K562 (cell line): ENCODE results near the gene IFNA8. TPM values are rescaled to one million over a fixed set of nuclear protein-coding genes. Genes with fewer than 3 reads are reported as not detected.

Experiments used
- ATAC-seq: fragments of 200-7000 bp; cut with Tn5 transposase; 3 replicates; pipeline ENCODE4 v1.9.1; 2020; ENCODE audit warnings: moderate library complexity
- BruUV-seq: library from RNA; stranded (reverse); fragments of 400-500 nt; replicated peaks from 2 replicates; lab custom pipeline; 2021; lab: Mats Ljungman, UMichigan
- CTCF ChIA-PET: fragments of 300-600 bp; formaldehyde crosslinking; extraction: SDS; loops from one replicate; lab custom pipeline; 2021; ENCODE audit warnings: low intra/inter-chr PET ratio; lab: Yijun Ruan, JAX
- POLR2A ChIA-PET: fragments of 300-600, 350-650 bp; sonication (Branson Sonifier 250); formaldehyde crosslinking; extraction: SDS; loops from one replicate; lab custom pipeline; 2021; ENCODE audit warnings: antibody characterized with exemption, inconsistent platforms; lab: Yijun Ruan, JAX
- DNase-seq, 4 experiments: peaks; one replicate each; pipeline versions ENCODE4 v3.0.0 to v3.0.0-alpha.2; 2011 to 2018; ENCODE audit warnings: low spot score in 3 of 4, mixed read lengths in 3 of 4; ENCODE audit errors: extremely low read depth in 1 of 4
- FAIRE-seq: peaks from 2 replicates; lab custom pipeline; 2011; peaks lifted over from hg19 to GRCh38; lab: Jason Lieb, UNC
- H2AFZ ChIP-seq: 2 replicates; pipeline ENCODE4 v1.6.0; 2011; ENCODE audit warnings: low read depth, low read length, control low read depth, inconsistent platforms
- H3K27ac ChIP-seq: fragments of 200-600 bp; 3 replicates; pipeline ENCODE4 v1.8.0; 2011; ENCODE audit warnings: low read depth, mild to moderate bottlenecking, control low read depth, inconsistent platforms, low read length, moderate library complexity, mixed read lengths; ENCODE audit errors: extremely low read depth
- H3K27me3 ChIP-seq, 2 experiments: fragments of 300-600 bp in 1 of 2; 2 replicates in 1 of 2; 3 replicates in 1 of 2; pipeline versions ENCODE4 v1.6.0 to v1.8.0; 2011; ENCODE audit warnings: inconsistent platforms in 2 of 2, low read length in 2 of 2, mild to moderate bottlenecking in 1 of 2, mixed read lengths in 1 of 2, moderate library complexity in 1 of 2; ENCODE audit not compliant: control insufficient read depth in 2 of 2, insufficient read depth in 2 of 2
- H3K36me3 ChIP-seq: fragments of 300-600 bp; 3 replicates; pipeline ENCODE4 v1.8.0; 2011; ENCODE audit warnings: mild to moderate bottlenecking, low read length, inconsistent platforms; ENCODE audit not compliant: control insufficient read depth, insufficient read depth
- H3K4me1 ChIP-seq, 2 experiments: fragments of 200-600 bp in 1 of 2; replicated peaks in 1 of 2; 2 replicates in 1 of 2; 3 replicates in 1 of 2; pipeline versions ENCODE4 v1.5.1 to v1.8.0; 2011; ENCODE audit warnings: inconsistent platforms in 2 of 2, low read length in 2 of 2, mild to moderate bottlenecking in 1 of 2, mixed read lengths in 1 of 2, moderate library complexity in 1 of 2; ENCODE audit not compliant: control insufficient read depth in 2 of 2, insufficient read depth in 2 of 2
- H3K4me2 ChIP-seq: 2 replicates; pipeline ENCODE4 v1.6.1; 2011; ENCODE audit warnings: low read length, control low read depth, inconsistent platforms, mixed read lengths; ENCODE audit not compliant: insufficient read depth
- H3K4me3 ChIP-seq: fragments of 200-600 bp; sonication (generic), shearing (Covaris generic); 2 replicates; pipeline ENCODE4 v1.5.1; 2016; ENCODE audit warnings: control low read depth, inconsistent platforms
- H3K79me2 ChIP-seq: fragments of 200-600 bp; 3 replicates; pipeline ENCODE4 v1.8.0; 2011; ENCODE audit warnings: low read length, inconsistent platforms; ENCODE audit not compliant: control insufficient read depth, insufficient read depth
- H3K9ac ChIP-seq, 2 experiments: 2 replicates each; pipeline versions ENCODE4 v1.6.0 to v1.6.1; 2011; ENCODE audit warnings: low read depth in 2 of 2, low read length in 2 of 2, control low read depth in 1 of 2, inconsistent platforms in 1 of 2, mild to moderate bottlenecking in 1 of 2, mixed read lengths in 1 of 2; ENCODE audit not compliant: insufficient read depth in 1 of 2
- H3K9me1 ChIP-seq: one replicate; pipeline ENCODE4 v1.6.0; 2011; ENCODE audit warnings: inconsistent platforms, mild to moderate bottlenecking, low read length, moderate library complexity; ENCODE audit not compliant: control insufficient read depth, insufficient read depth
- H3K9me3 ChIP-seq: replicated peaks from 2 replicates; pipeline ENCODE4 v1.5.1; 2011; ENCODE audit warnings: low read depth, low read length, inconsistent platforms; ENCODE audit not compliant: control insufficient read depth, insufficient read depth
- H4K20me1 ChIP-seq: replicated peaks from 2 replicates; pipeline ENCODE4 v1.6.1; 2011; ENCODE audit warnings: low read length, inconsistent platforms, mixed read lengths; ENCODE audit not compliant: control insufficient read depth, insufficient read depth
- HDAC3 ChIP-seq: fragments of 450-650 bp; IDR thresholded peaks from 2 replicates; pipeline ENCODE4 v1.6.1; 2018; ENCODE audit warnings: borderline replicate concordance, mild to moderate bottlenecking, moderate library complexity; ENCODE audit not compliant: partially characterized antibody
- HNRNPLL ChIP-seq: fragments of 200-400 bp; formaldehyde crosslinking; IDR thresholded peaks from 2 replicates; pipeline ENCODE4 v1.6.1; 2017; ENCODE audit warnings: low read length, low read depth, mild to moderate bottlenecking; ENCODE audit not compliant: poor library complexity, severe bottlenecking
- MCM5 ChIP-seq: fragments of 450-650 bp; IDR thresholded peaks from 2 replicates; pipeline ENCODE4 v1.6.1; 2016; ENCODE audit warnings: low read depth
- PCBP1 ChIP-seq: fragments of 200-400 bp; formaldehyde crosslinking; IDR thresholded peaks from 2 replicates; pipeline ENCODE4 v1.6.1; 2018; ENCODE audit warnings: mild to moderate bottlenecking, low read depth, low read length; ENCODE audit not compliant: poor library complexity, severe bottlenecking
- POLR2B ChIP-seq: fragments of 450-650 bp; IDR thresholded peaks from 2 replicates; pipeline ENCODE4 v1.6.1; 2018; ENCODE audit warnings: low read depth; ENCODE audit not compliant: partially characterized antibody
- ZBTB1 ChIP-seq: sonication (generic); formaldehyde crosslinking; IDR thresholded peaks from 2 replicates; pipeline ENCODE4 v1.8.1; 2023; ENCODE audit warnings: missing genetic modification reagents, low read depth, mild to moderate bottlenecking, borderline replicate concordance
- ZBTB49 ChIP-seq: sonication (generic); formaldehyde crosslinking; IDR thresholded peaks from 2 replicates; pipeline ENCODE4 v1.8.0; 2022; ENCODE audit warnings: missing genetic modification reagents, mild to moderate bottlenecking, borderline replicate concordance
- WGBS: fragments of 100-300 bp; shearing (Covaris generic); methylation state at CpG from one replicate; pipeline ENCODE4 v1.1.6; 2016; ENCODE audit warnings: low coverage, mixed read lengths; ENCODE audit not compliant: insufficient coverage; ENCODE audit errors: missing lambda C conversion rate; 5-methylcytosine and 5-hydroxymethylcytosine counted together
- in situ Hi-C: fragments of 300-500 bp; cut with MboI; formaldehyde crosslinking; loops from 4 replicates; pipeline ENCODE4 v1.15.0; 2018; ENCODE audit warnings: inconsistent platforms, mixed read lengths
- intact Hi-C: fragments of 100-400 bp; cut with micrococcal nuclease; formaldehyde crosslinking; loops from 2 replicates; pipeline ENCODE4 v1.14.2; 2022
- polyA plus RNA-seq, 8 experiments: library from polyadenylated mRNA; depleted of rRNA in 4 of 8; stranded (reverse) in 5 of 8; unstranded in 3 of 8; fragments of >200 nt; fragmentation: Nextera tagmentation in 2 of 8; fragmentation: Illumina TruSeq in 1 of 8; extraction: Ambion mirVana in 2 of 8; extraction: Trizol in 1 of 8; gene quantifications; 2 replicates each; pipeline versions ENCODE4 v1.2.1 to v1.2.3, GENCODE V29; 2011 to 2014; ENCODE audit warnings: inconsistent platforms in 1 of 8, missing spikeins in 1 of 8
- total RNA-seq, 7 experiments: library from RNA; depleted of rRNA in 6 of 7; stranded (reverse); fragments of >200 nt in 6 of 7; fragmentation: Illumina TruSeq in 2 of 7; extraction: Trizol in 2 of 7; gene quantifications; 2 replicates each; pipeline versions ENCODE4 v1.2.1 to v1.2.3, GENCODE V29; 2011 to 2021; ENCODE audit warnings: low replicate concordance in 1 of 7
- TF ChIP-seq, protein P1 (sequence below): fragments of 250-450 bp; sonication (Bioruptor Pico); IDR thresholded peaks from 2 replicates; pipeline ENCODE4 v1.5.0; 2021; ENCODE audit warnings: mild to moderate bottlenecking, borderline replicate concordance

IFNA8 gene
- total and polyA plus RNA-seq, 9 of the 15 experiments (the other 6 are each of a cell fraction or from before 2014, with no cell fraction given), result not detected

- ATAC-seq, result no peak
- intact Hi-C loops, result no loop called here
Measured at GRCh38 chr9:21415493-21416267, 6.8 kb downstream of the IFNA8 start.

More at GRCh38 chr9:21415493-21416267, 6.8 kb downstream of the IFNA8 start:
- FAIRE-seq, result no peak
- DNase-seq, result no peak
- Histone ChIP-seq H3K4me1 (no peaks in the 10 kb centered on the region), H3K27me3 (no peaks in the 10 kb centered on the region), H3K9me1 (no peaks in the 10 kb centered on the region), H3K4me2 (no peak overlapping the region), H3K79me2 (no peaks in the 10 kb centered on the region), H3K9ac (no peak overlapping the region), H4K20me1 (no peaks in the 10 kb centered on the region), H3K9me3 (no peaks in the 10 kb centered on the region), H3K27ac (no peak overlapping the region), H3K4me3 (no peak overlapping the region), H2AFZ (no peak overlapping the region), H3K36me3 (no peaks in the 10 kb centered on the region)
- CTCF ChIA-PET, result no interaction called here
- POLR2A ChIA-PET, result no interaction called here
- no CpG with 5 or more reads among the region's 5 CpGs for WGBS
- TF ChIP-seq POLR2B, result no peak
- TF ChIP-seq HDAC3, result no peak
- TF ChIP-seq ZBTB49 (CRISPR knock-in tag), result no peak
- no peak for TF ChIP-seq PCBP1
- TF ChIP-seq HNRNPLL, result no peak
- TF ChIP-seq MCM5, result no peak
- TF ChIP-seq ZBTB1 (CRISPR knock-in tag), result no peak
- TF ChIP-seq, protein P1, sequence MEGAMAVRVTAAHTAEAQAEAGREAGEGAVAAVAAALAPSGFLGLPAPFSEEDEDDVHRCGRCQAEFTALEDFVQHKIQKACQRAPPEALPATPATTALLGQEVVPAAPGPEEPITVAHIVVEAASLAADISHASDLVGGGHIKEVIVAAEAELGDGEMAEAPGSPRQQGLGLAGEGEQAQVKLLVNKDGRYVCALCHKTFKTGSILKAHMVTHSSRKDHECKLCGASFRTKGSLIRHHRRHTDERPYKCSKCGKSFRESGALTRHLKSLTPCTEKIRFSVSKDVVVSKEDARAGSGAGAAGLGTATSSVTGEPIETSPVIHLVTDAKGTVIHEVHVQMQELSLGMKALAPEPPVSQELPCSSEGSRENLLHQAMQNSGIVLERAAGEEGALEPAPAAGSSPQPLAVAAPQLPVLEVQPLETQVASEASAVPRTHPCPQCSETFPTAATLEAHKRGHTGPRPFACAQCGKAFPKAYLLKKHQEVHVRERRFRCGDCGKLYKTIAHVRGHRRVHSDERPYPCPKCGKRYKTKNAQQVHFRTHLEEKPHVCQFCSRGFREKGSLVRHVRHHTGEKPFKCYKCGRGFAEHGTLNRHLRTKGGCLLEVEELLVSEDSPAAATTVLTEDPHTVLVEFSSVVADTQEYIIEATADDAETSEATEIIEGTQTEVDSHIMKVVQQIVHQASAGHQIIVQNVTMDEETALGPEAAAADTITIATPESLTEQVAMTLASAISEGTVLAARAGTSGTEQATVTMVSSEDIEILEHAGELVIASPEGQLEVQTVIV (CRISPR knock-in tag), result no peak
- in situ Hi-C loops, result no loop called here
- BruUV-seq, result no TSS peak
